Hepatocyte (in vitro differentiated cells): ENCODE measurements around the gene OR9A2. TPM values are rescaled to one million over a fixed set of nuclear protein-coding genes. Genes with fewer than 3 reads are reported as not detected.

Experiments
- DNase-seq: peaks from one replicate; pipeline ENCODE4 v3.0.0-alpha.2; 2016; ENCODE audit warnings: low spot score
- H2AFZ ChIP-seq: fragments of 200-600 bp; sonication (generic); 2 replicates; pipeline ENCODE4 v1.6.0; 2016; ENCODE audit warnings: antibody characterized with exemption, mild to moderate bottlenecking
- H3K27ac ChIP-seq: fragments of 200-600 bp; sonication (generic); 2 replicates; pipeline ENCODE4 v1.5.1; 2016; ENCODE audit warnings: mild to moderate bottlenecking
- H3K27me3 ChIP-seq: fragments of 200-600 bp; sonication (generic); 2 replicates; pipeline ENCODE4 v1.6.1; 2016
- H3K36me3 ChIP-seq: fragments of 200-600 bp; sonication (generic); replicated peaks from 2 replicates; pipeline ENCODE4 v1.5.1; 2016; ENCODE audit warnings: low read depth; ENCODE audit not compliant: insufficient read depth
- H3K4me1 ChIP-seq: fragments of 200-600 bp; sonication (generic); 2 replicates; pipeline ENCODE4 v1.5.1; 2016; ENCODE audit warnings: mild to moderate bottlenecking, moderate library complexity; ENCODE audit not compliant: insufficient read depth
- H3K4me2 ChIP-seq: fragments of 200-600 bp; sonication (generic); 2 replicates; pipeline ENCODE4 v1.6.0; 2016
- H3K4me3 ChIP-seq: fragments of 200-600 bp; sonication (generic); 2 replicates; pipeline ENCODE4 v1.5.1; 2016; ENCODE audit warnings: mild to moderate bottlenecking
- H3K79me2 ChIP-seq: fragments of 200-600 bp; sonication (generic); 2 replicates; pipeline ENCODE4 v1.6.0; 2017; ENCODE audit warnings: mild to moderate bottlenecking
- H3K9me2 ChIP-seq: fragments of 200-600 bp; sonication (generic); replicated peaks from 2 replicates; pipeline ENCODE4 v1.6.0; 2017; ENCODE audit warnings: mild to moderate bottlenecking; ENCODE audit not compliant: insufficient read depth
- H3K9me3 ChIP-seq: fragments of 200-600 bp; sonication (generic); 2 replicates; pipeline ENCODE4 v1.5.1; 2016; ENCODE audit warnings: low read depth, mild to moderate bottlenecking
- H4K20me1 ChIP-seq: fragments of 200-600 bp; sonication (generic); 2 replicates; pipeline ENCODE4 v1.6.0; 2016; ENCODE audit warnings: mild to moderate bottlenecking; ENCODE audit not compliant: insufficient read depth, poor library complexity, severe bottlenecking
- CTCF ChIP-seq: fragments of 200-600 bp; sonication (generic); IDR thresholded peaks from 2 replicates; pipeline ENCODE4 v1.5.1; 2016; ENCODE audit warnings: antibody characterized with exemption, mild to moderate bottlenecking; ENCODE audit not compliant: poor library complexity
- EZH2 ChIP-seq: fragments of 200-600 bp; sonication (generic); IDR thresholded peaks from 2 replicates; pipeline ENCODE4 v1.6.1; 2016; ENCODE audit warnings: antibody characterized with exemption, mild to moderate bottlenecking, borderline replicate concordance
- EZH2phosphoT487 ChIP-seq: fragments of 200-600 bp; sonication (generic); IDR thresholded peaks from one replicate; pipeline ENCODE4 v1.6.1; 2018; ENCODE audit warnings: antibody characterized with exemption, mild to moderate bottlenecking, low read depth, moderate library complexity; ENCODE audit not compliant: unreplicated experiment, severe bottlenecking
- WGBS: methylation state at CpG from one replicate; pipeline ENCODE4 v1.1.6; 2016; ENCODE audit warnings: low lambda C conversion rate; ENCODE audit errors: missing lambda C conversion rate; 5-methylcytosine and 5-hydroxymethylcytosine counted together
- polyA plus RNA-seq: library from polyadenylated mRNA; unstranded; fragments of >200 nt; fragmentation: Nextera tagmentation; extraction: Ambion mirVana; gene quantifications from 2 replicates; pipeline ENCODE4 v1.2.1, GENCODE V29; 2016
- total RNA-seq: library from RNA; depleted of rRNA; stranded (reverse); fragments of >200 nt; gene quantifications from 2 replicates; pipeline ENCODE4 v1.2.3, GENCODE V29; 2014

OR9A2 gene
- total and polyA plus RNA-seq, 2 experiments from 2014 or later: not detected

DNA sequence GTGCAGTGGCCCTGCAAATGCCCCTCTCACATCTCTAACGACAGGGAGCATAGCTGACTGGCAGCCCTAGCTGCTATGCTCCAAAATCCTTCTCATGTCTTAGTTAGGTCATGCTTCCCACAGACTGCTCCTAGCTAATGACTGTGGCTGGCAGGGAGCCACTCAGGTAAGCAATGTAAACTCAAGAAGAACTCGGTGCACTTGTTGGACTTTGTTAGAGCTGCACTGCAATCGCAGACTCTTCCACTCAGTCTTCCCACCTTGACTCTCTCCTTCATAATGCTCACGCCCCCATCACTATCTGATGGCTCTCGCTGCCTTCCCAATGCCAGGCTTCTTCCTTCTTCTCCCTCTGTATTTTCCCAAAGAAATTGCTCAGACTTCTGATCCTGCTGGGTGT is 24.0 kb downstream of the OR9A2 start:
- 84% methylated on average over 5 of the region's 5 CpGs for WGBS
- H3K4me3 ChIP-seq: no peak overlapping the region
- no peak overlapping the region for H3K27ac ChIP-seq
- H3K4me1 ChIP-seq: no peaks in the 10 kb centered on the region
- H4K20me1 ChIP-seq: no peaks in the 10 kb centered on the region
- H3K36me3 ChIP-seq: no peaks in the 10 kb centered on the region
- peak overlapping the region; percentile 45 for H2AFZ ChIP-seq
- H3K9me3 ChIP-seq: no peaks in the 10 kb centered on the region
- H3K79me2 ChIP-seq: no peaks in the 10 kb centered on the region
- peak; percentile 33 for DNase-seq
- no peak for TF ChIP-seq EZH2
- TF ChIP-seq CTCF: no peak
- TF ChIP-seq EZH2phosphoT487: no peak
- peak overlapping the region; percentile 57 for H3K4me2 ChIP-seq
- peaks cover 6% of the 10 kb centered on the region for H3K27me3 ChIP-seq
- H3K9me2 ChIP-seq: no peaks in the 10 kb centered on the region

DNA sequence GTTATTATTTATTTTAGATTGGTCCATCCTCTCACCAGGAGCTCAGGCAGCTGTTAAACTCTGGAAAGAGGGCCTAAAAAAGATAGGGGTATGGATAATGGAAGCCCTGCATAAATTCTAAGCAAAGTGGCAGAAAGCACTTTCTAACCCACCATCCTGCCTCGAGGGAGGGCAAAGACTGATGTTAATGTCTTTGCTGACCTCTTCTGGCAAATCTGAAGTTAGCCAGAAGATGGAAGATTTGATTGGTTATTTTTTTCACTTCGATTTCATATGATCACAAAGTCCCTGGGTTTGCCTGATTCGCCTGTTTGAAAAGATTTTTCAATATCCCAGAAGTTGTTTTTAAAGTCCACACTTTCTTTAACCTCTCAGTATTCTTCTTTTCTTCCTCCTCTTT is 24.8 kb downstream of the OR9A2 start:
- no peak overlapping the region for H3K4me3 ChIP-seq
- peaks cover 6% of the 10 kb centered on the region for H3K27me3 ChIP-seq
- no peaks in the 10 kb centered on the region for H3K4me1 ChIP-seq
- H3K27ac ChIP-seq: no peak overlapping the region
- no peaks in the 10 kb centered on the region for H3K9me2 ChIP-seq
- 50% methylated on average over 3 of the region's 3 CpGs for WGBS
- TF ChIP-seq EZH2phosphoT487 (no peak), EZH2 (no peak), CTCF (peak; percentile 54)
- H3K4me2 ChIP-seq: no peak overlapping the region
- no peaks in the 10 kb centered on the region for H3K36me3 ChIP-seq
- DNase-seq: peak; percentile 41
- no peak overlapping the region for H2AFZ ChIP-seq
- no peaks in the 10 kb centered on the region for H3K9me3 ChIP-seq
- no peaks in the 10 kb centered on the region for H4K20me1 ChIP-seq
- no peaks in the 10 kb centered on the region for H3K79me2 ChIP-seq

DNA sequence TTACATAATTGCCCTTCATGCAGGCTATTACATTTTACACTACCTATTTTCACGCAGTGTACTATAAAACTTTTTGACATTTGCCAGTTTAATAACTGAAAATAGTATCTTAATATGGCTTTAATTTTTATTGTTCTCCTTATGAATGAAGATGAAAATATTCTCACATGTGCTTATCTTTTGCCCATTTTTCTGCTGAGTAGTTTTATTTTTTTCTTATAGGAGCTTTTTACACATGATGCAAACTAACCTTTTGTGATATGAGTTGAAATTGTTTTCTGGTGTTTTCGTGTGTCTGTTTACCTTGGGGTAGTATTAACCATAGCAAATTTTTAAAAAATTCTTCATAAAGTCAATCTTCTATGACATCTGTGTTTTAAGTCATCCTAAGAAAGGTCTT is 26.3 kb downstream of the OR9A2 start:
- Histone ChIP-seq H3K4me3 (no peak overlapping the region), H3K9me2 (no peaks in the 10 kb centered on the region), H3K36me3 (no peaks in the 10 kb centered on the region), H3K4me2 (no peak overlapping the region), H2AFZ (no peak overlapping the region), H3K4me1 (no peaks in the 10 kb centered on the region), H4K20me1 (no peaks in the 10 kb centered on the region), H3K27me3 (peaks cover 4% of the 10 kb centered on the region), H3K9me3 (no peaks in the 10 kb centered on the region), H3K27ac (no peak overlapping the region), H3K79me2 (no peaks in the 10 kb centered on the region)
- WGBS: 92% methylated on average over 2 of the region's 2 CpGs
- TF ChIP-seq EZH2phosphoT487 (no peak), EZH2 (no peak), CTCF (no peak)
- DNase-seq: no peak

GRCh38 chr7:142999793-143000192 is 27.1 kb downstream of the OR9A2 start:
- H4K20me1 ChIP-seq: no peaks in the 10 kb centered on the region
- TF ChIP-seq EZH2 (no peak), EZH2phosphoT487 (no peak), CTCF (no peak)
- H3K79me2 ChIP-seq: no peaks in the 10 kb centered on the region
- no peak for DNase-seq
- no peaks in the 10 kb centered on the region for H3K27me3 ChIP-seq
- H3K4me2 ChIP-seq: no peak overlapping the region
- H3K27ac ChIP-seq: no peak overlapping the region
- no peak overlapping the region for H3K4me3 ChIP-seq
- no peak overlapping the region for H2AFZ ChIP-seq
- H3K9me3 ChIP-seq: no peaks in the 10 kb centered on the region
- no peaks in the 10 kb centered on the region for H3K36me3 ChIP-seq
- H3K9me2 ChIP-seq: no peaks in the 10 kb centered on the region
- H3K4me1 ChIP-seq: no peaks in the 10 kb centered on the region
